H1 (cell line): Measurements from ENCODE around the gene EML1. TPM values are rescaled to one million over a fixed set of nuclear protein-coding genes. Genes with fewer than 3 reads are reported as not detected.
A peak's percentile ranks its signal among the peaks of the same experiment; 100 is the strongest.

ENCODE experiments used
- CTCF ChIA-PET: fragments of 300-600 bp; sonication (Branson Sonifier 250); formaldehyde crosslinking; loops from one replicate; lab custom pipeline; 2021; ENCODE audit not compliant: partially characterized antibody; lab: Charles Lee
- POLR2A ChIA-PET: fragments of 300-600 bp; sonication (Branson Sonifier 250); formaldehyde crosslinking; loops from one replicate; lab custom pipeline; 2021; ENCODE audit warnings: inconsistent platforms; ENCODE audit not compliant: partially characterized antibody; lab: Charles Lee
- DNase-seq, 2 experiments: peaks; one replicate each; pipeline versions ENCODE4 v3.0.0 to v3.0.0-alpha.2; 2010 to 2022; ENCODE audit warnings: low spot score in 2 of 2, low read depth in 1 of 2, mixed read lengths in 1 of 2
- FAIRE-seq: peaks from 2 replicates; lab custom pipeline; 2011; peaks lifted over from hg19 to GRCh38; lab: Jason Lieb, UNC
- H2AFZ ChIP-seq: 2 replicates; pipeline ENCODE4 v1.8.1; 2012; ENCODE audit warnings: low read length, inconsistent platforms
- H2AK5ac ChIP-seq: 2 replicates; pipeline ENCODE4 v1.6.1; 2013; ENCODE audit warnings: low read depth, low read length
- H2BK120ac ChIP-seq: replicated peaks from 2 replicates; pipeline ENCODE3; 2013; ENCODE audit warnings: low read depth, low read length, inconsistent platforms
- H2BK12ac ChIP-seq: 2 replicates; pipeline ENCODE4 v1.6.1; 2013; ENCODE audit warnings: low read depth, low read length
- H2BK15ac ChIP-seq: 2 replicates; pipeline ENCODE4 v1.6.1; 2013; ENCODE audit warnings: low read length
- H2BK20ac ChIP-seq: 2 replicates; pipeline ENCODE4 v1.6.1; 2013; ENCODE audit warnings: low read length
- H2BK5ac ChIP-seq: 2 replicates; pipeline ENCODE4 v1.6.1; 2013; ENCODE audit warnings: low read depth, low read length
- H3K14ac ChIP-seq: 2 replicates; pipeline ENCODE4 v1.6.1; 2013; ENCODE audit warnings: inconsistent platforms; ENCODE audit not compliant: insufficient read length
- H3K18ac ChIP-seq: 2 replicates; pipeline ENCODE4 v1.6.1; 2013; ENCODE audit warnings: low read length; ENCODE audit errors: extremely low read depth
- H3K23ac ChIP-seq: 2 replicates; pipeline ENCODE4 v1.6.1; 2013; ENCODE audit warnings: inconsistent platforms; ENCODE audit not compliant: insufficient read length
- H3K23me2 ChIP-seq: 2 replicates; pipeline ENCODE4 v1.6.1; 2013; ENCODE audit warnings: low read depth, low read length
- H3K27ac ChIP-seq: 2 replicates; pipeline ENCODE4 v1.6.1; 2011; ENCODE audit warnings: low read depth, low read length, inconsistent platforms
- H3K27me3 ChIP-seq, 4 experiments: replicated peaks in 1 of 4; 1 replicate in 1 of 4; 2 replicates in 3 of 4; pipeline versions ENCODE4 v1.6.1 to v1.8.1; 2011 to 2013; ENCODE audit warnings: low read length in 3 of 4, mild to moderate bottlenecking in 3 of 4, inconsistent platforms in 2 of 4, mixed read lengths in 2 of 4, moderate library complexity in 1 of 4; ENCODE audit not compliant: control insufficient read depth in 3 of 4, insufficient read depth in 3 of 4; ENCODE audit errors: extremely low read depth in 1 of 4
- H3K36me3 ChIP-seq, 4 experiments: 2 replicates each; pipeline versions ENCODE4 v1.6.1 to v1.8.1; 2011 to 2013; ENCODE audit warnings: mild to moderate bottlenecking in 4 of 4, low read length in 3 of 4, moderate library complexity in 2 of 4, control low read depth in 1 of 4, inconsistent platforms in 1 of 4; ENCODE audit not compliant: insufficient read depth in 4 of 4, control insufficient read depth in 2 of 4
- H3K4ac ChIP-seq: replicated peaks from 2 replicates; pipeline ENCODE3; 2013; ENCODE audit warnings: low read length, low read depth, mixed read lengths, inconsistent platforms; ENCODE audit not compliant: insufficient read length
- H3K4me1 ChIP-seq, 4 experiments: replicated peaks in 1 of 4; 1 replicate in 1 of 4; 2 replicates in 3 of 4; pipeline versions ENCODE4 v1.6.1 to v1.8.1; 2011 to 2013; ENCODE audit warnings: low read length in 3 of 4, inconsistent platforms in 2 of 4, mixed read lengths in 1 of 4; ENCODE audit not compliant: insufficient read depth in 4 of 4, control insufficient read depth in 3 of 4
- H3K4me2 ChIP-seq, 2 experiments: 2 replicates each; pipeline versions ENCODE4 v1.6.1 to v1.8.1; 2011 to 2013; ENCODE audit warnings: low read depth in 2 of 2, low read length in 2 of 2, control low read depth in 1 of 2, inconsistent platforms in 1 of 2, mild to moderate bottlenecking in 1 of 2; ENCODE audit not compliant: insufficient read depth in 1 of 2
- H3K4me3 ChIP-seq, 4 experiments: fragments of 200-600, 300-600 bp in 1 of 4; sonication (generic), shearing (Covaris generic), sonication (Bioruptor Twin) in 1 of 4; 2 replicates each; pipeline versions ENCODE4 v1.5.1 to v1.8.1; 2011 to 2016; ENCODE audit warnings: low read length in 4 of 4, low read depth in 3 of 4, control low read depth in 2 of 4, inconsistent platforms in 2 of 4, mild to moderate bottlenecking in 2 of 4, mixed read lengths in 1 of 4, moderate library complexity in 1 of 4; ENCODE audit not compliant: insufficient read depth in 2 of 4; ENCODE audit errors: extremely low read depth in 1 of 4
- H3K56ac ChIP-seq: replicated peaks from 2 replicates; pipeline ENCODE3; 2013; ENCODE audit warnings: low read depth, mild to moderate bottlenecking, mixed read lengths, low read length, inconsistent platforms; ENCODE audit not compliant: insufficient read length
- H3K79me1 ChIP-seq: 2 replicates; pipeline ENCODE4 v1.6.1; 2013; ENCODE audit warnings: low read depth, low read length, control low read depth
- H3K79me2 ChIP-seq, 2 experiments: 2 replicates each; pipeline versions ENCODE4 v1.6.1 to v1.8.1; 2012 to 2013; ENCODE audit warnings: low read length in 2 of 2, mild to moderate bottlenecking in 2 of 2, inconsistent platforms in 1 of 2; ENCODE audit not compliant: insufficient read depth in 2 of 2, control insufficient read depth in 1 of 2
- H3K9ac ChIP-seq, 4 experiments: replicated peaks in 1 of 4; 1 replicate in 1 of 4; 2 replicates in 3 of 4; pipeline versions ENCODE4 v1.6.1 to v1.8.1; 2011 to 2013; ENCODE audit warnings: low read depth in 3 of 4, low read length in 3 of 4, control low read depth in 2 of 4, mild to moderate bottlenecking in 2 of 4, moderate library complexity in 2 of 4, inconsistent platforms in 1 of 4; ENCODE audit errors: extremely low read depth in 1 of 4
- H3K9me3 ChIP-seq, 2 experiments: 2 replicates each; pipeline versions ENCODE4 v1.6.1 to v1.8.1; 2012 to 2013; ENCODE audit warnings: mild to moderate bottlenecking in 2 of 2, moderate library complexity in 2 of 2, control low read depth in 1 of 2, inconsistent platforms in 1 of 2, low read depth in 1 of 2, low read length in 1 of 2, mixed read lengths in 1 of 2; ENCODE audit not compliant: insufficient read depth in 2 of 2
- H4K20me1 ChIP-seq, 2 experiments: replicated peaks in 1 of 2; 2 replicates each; pipeline versions ENCODE3 to v1.8.1; 2011 to 2013; ENCODE audit warnings: inconsistent platforms in 2 of 2, low read length in 2 of 2, mild to moderate bottlenecking in 1 of 2; ENCODE audit not compliant: insufficient read depth in 2 of 2, control insufficient read depth in 1 of 2
- H4K5ac ChIP-seq: 2 replicates; pipeline ENCODE4 v1.6.1; 2013; ENCODE audit warnings: low read length, low read depth, mixed read lengths, inconsistent platforms; ENCODE audit not compliant: insufficient read length
- H4K8ac ChIP-seq: 2 replicates; pipeline ENCODE4 v1.8.0; 2013; ENCODE audit warnings: mild to moderate bottlenecking, moderate library complexity, low read length, inconsistent platforms; ENCODE audit not compliant: insufficient read depth; ENCODE audit errors: extremely low read depth
- H4K91ac ChIP-seq: replicated peaks from 2 replicates; pipeline ENCODE3; 2013; ENCODE audit warnings: low read length, mixed read lengths, inconsistent platforms; ENCODE audit not compliant: insufficient read length
- JUN ChIP-seq: IDR thresholded peaks from 2 replicates; pipeline ENCODE4 v1.6.1; 2011; ENCODE audit warnings: low read depth, mild to moderate bottlenecking, improper control_type of control experiment, low read length
- JUND ChIP-seq: IDR thresholded peaks from 2 replicates; pipeline ENCODE4 v1.6.1; 2011; ENCODE audit warnings: mild to moderate bottlenecking, improper control_type of control experiment, low read length
- PHF8 ChIP-seq: fragments of 200-600 bp; sonication (generic); conservative IDR thresholded peaks from 2 replicates; pipeline ENCODE4 v1.7.1; 2012; ENCODE audit warnings: low read depth, mild to moderate bottlenecking, inconsistent platforms, low read length, moderate library complexity
- POLR2AphosphoS5 ChIP-seq: IDR thresholded peaks from 2 replicates; pipeline ENCODE4 v1.6.1; 2011; ENCODE audit warnings: low read depth, low read length
- RNF2 ChIP-seq: fragments of 200-900, 300-1000 bp; sonication (generic); IDR thresholded peaks from 2 replicates; pipeline ENCODE4 v1.7.1; 2016; ENCODE audit warnings: borderline replicate concordance, low read depth, mild to moderate bottlenecking, antibody characterized with exemption, low read length; ENCODE audit not compliant: poor library complexity, severe bottlenecking; ENCODE audit errors: missing control alignments
- SIN3A ChIP-seq, 2 experiments: IDR thresholded peaks in 1 of 2; conservative IDR thresholded peaks in 1 of 2; 2 replicates each; pipeline ENCODE4 v1.6.1; 2011 to 2012; ENCODE audit warnings: low read length in 2 of 2, improper control_type of control experiment in 1 of 2, low read depth in 1 of 2, mild to moderate bottlenecking in 1 of 2
- SP1 ChIP-seq: IDR thresholded peaks from 2 replicates; pipeline ENCODE4 v1.6.1; 2011; ENCODE audit warnings: low read depth, low read length
- TAF7 ChIP-seq: optimal IDR thresholded peaks from 2 replicates; pipeline ENCODE3; 2011; ENCODE audit warnings: low read depth, mild to moderate bottlenecking, inconsistent platforms, low read length, moderate library complexity, borderline replicate concordance
- WGBS, 2 experiments: shearing (Covaris generic) in 1 of 2; methylation state at CpG; one replicate each; pipeline versions ENCODE4 v1.1.6 to v1.1.7; 2013 to 2015; ENCODE audit warnings: low lambda C conversion rate in 2 of 2, mixed read lengths in 2 of 2, inconsistent platforms in 1 of 2, low coverage in 1 of 2, missing lambda C conversion rate in 1 of 2; ENCODE audit not compliant: insufficient replicate concordance in 2 of 2, insufficient coverage in 1 of 2, insufficient read length in 1 of 2; ENCODE audit errors: extremely low coverage in 1 of 2, missing lambda C conversion rate in 1 of 2; 5-methylcytosine and 5-hydroxymethylcytosine counted together
- polyA plus RNA-seq, 7 experiments: library from polyadenylated mRNA; depleted of rRNA in 3 of 7; stranded (reverse) in 5 of 7; unstranded in 2 of 7; fragments of >200 nt in 5 of 7; fragments of 200-250 nt in 2 of 7; gene quantifications; 1 replicate in 5 of 7; 2 replicates in 1 of 7; 4 replicates in 1 of 7; pipeline versions ENCODE4 v1.2.1 to v1.2.3, GENCODE V29; 2011 to 2013; ENCODE audit warnings: missing spikeins in 2 of 7, mixed read lengths in 2 of 7
- total RNA-seq: library from RNA; stranded (reverse); fragmentation: NEBNext Ultra II Directional; extraction: Animal tissue kit (Norgen Biotek cat#: 25700); gene quantifications from 2 replicates; pipeline ENCODE4 v1.2.1, GENCODE V29; 2021

The EML1 gene
- total and polyA plus RNA-seq, 2 of the 8 experiments (the other 6 are each of a cell fraction or from before 2014, with no cell fraction given): 11.1 to 24.7 TPM

GRCh38 chr14:99751539-99752485 lies 41.4 kb upstream of the EML1 start:
- ChIA-PET CTCF (interaction anchor here (0.7 to 17.3 kb wide), 19 partner anchors 10 to 214 kb away, joined by 3 to 237 read pairs (median 5); no protein-coding TSS in a partner anchor), POLR2A (interaction anchor here (0.6 to 1.2 kb wide), 2 partner anchors 23 to 102 kb away, joined by 3 read pairs; no protein-coding TSS in a partner anchor)
- Histone ChIP-seq H4K8ac (no peak overlapping the region), H3K14ac (no peak overlapping the region), H3K27ac (no peak overlapping the region), H3K79me1 (no peaks in the 10 kb centered on the region), H3K4me1 (peaks cover 0 to 4% (median 2%) of the 10 kb centered on the region in 4 experiments; a peak in 2 of 7 replicates), H3K9me3 (no peaks in the 10 kb centered on the region), H3K18ac (no peak overlapping the region; the same call in 1 of the 2 replicates), H3K56ac (no peak overlapping the region), H3K9ac (no peak overlapping the region), H2BK120ac (no peak overlapping the region), H2BK5ac (no peak overlapping the region; the same call in 1 of the 2 replicates), H2BK12ac (peak overlapping the region; percentile 33; the same call in 1 of the 2 replicates), H3K23me2 (no peaks in the 10 kb centered on the region), H4K91ac (no peak overlapping the region), H2AFZ (no peak overlapping the region), H4K5ac (no peak overlapping the region), H3K4me3 (no peak overlapping the region), H3K4ac (no peak overlapping the region), H2AK5ac (no peak overlapping the region), H2BK20ac (no peak overlapping the region), H3K36me3 (no peaks in the 10 kb centered on the region), H3K23ac (no peak overlapping the region), H3K4me2 (no peak overlapping the region), H4K20me1 (no peaks in the 10 kb centered on the region), H3K79me2 (no peaks in the 10 kb centered on the region), H3K27me3 (no peaks in the 10 kb centered on the region), H2BK15ac (peak overlapping the region; percentile 31; the same call in 1 of the 2 replicates)
- DNase-seq (no peak), FAIRE-seq (no peak)
- TF ChIP-seq JUN (no peak), POLR2AphosphoS5 (no peak), JUND (no peak), SIN3A (conservative IDR thresholded peaks at IDR 0.05 in 1 of 2, IDR thresholded peaks at IDR 0.05 in 1 of 2; ENCODE audit: low read depth in 1 of 2, low read length in 2 of 2) (no peak), RNF2 (no peak), SP1 (no peak), PHF8 (no peak), TAF7 (no peak)
- WGBS, 2 experiments: 82% methylated on average over 25 of the region's 25 CpGs; no CpG with 5 or more reads in 1 of the 2 experiments
